ENCODE measurements around the gene MYOM3.

DNA sequence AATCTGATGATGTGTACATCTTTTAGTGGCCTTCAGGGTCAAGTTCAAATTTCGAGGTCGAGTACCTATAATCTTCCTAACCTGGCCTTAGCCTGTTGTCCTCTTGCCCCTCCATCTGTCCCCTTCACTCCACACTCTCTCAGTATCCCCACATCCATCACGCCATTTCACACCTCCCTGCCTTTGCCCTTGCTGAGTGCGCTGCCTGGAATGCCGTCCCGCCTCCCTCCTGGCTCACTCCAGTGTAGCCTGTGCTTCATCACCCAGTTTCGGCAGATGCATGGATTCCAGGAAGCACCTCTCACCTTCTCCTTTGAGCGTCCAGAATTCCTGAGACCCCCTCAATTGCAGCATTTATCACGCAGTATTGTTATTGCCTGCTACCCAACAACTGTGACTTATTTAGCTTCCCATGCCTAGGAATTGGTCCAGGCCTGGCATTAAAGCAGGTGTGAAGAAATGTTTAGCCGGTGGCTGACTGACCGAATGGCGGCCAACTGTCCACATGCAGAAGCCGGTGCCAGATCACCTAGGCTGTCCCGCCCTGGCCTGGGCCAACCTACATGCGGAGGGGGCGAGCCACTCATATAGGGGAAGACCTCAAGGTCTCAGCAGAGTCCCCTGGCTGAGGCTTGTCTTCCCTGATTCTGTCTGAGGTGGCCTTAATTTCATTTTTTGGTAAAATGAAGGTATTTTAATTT is 34.5 kb downstream of the MYOM3 start:
- no peak for TF ChIP-seq ZNF331 (CRISPR knock-in tag; IDR thresholded peaks at IDR 0.05)
- TF ChIP-seq KDM5A (IDR thresholded peaks at IDR 0.05; ENCODE audit: borderline replicate concordance, low read length), result no peak
- no peak for TF ChIP-seq MTF1 (CRISPR knock-in tag; IDR thresholded peaks at IDR 0.05)
- TF ChIP-seq MYC (CRISPR knock-in tag; IDR thresholded peaks at IDR 0.05; ENCODE audit: borderline replicate concordance), result no peak
- no peak for TF ChIP-seq EP300 (IDR thresholded peaks at IDR 0.05; ENCODE audit: low read depth in 2 of 2, low read length in 2 of 2)
- TF ChIP-seq EP300 (CRISPR knock-in tag; IDR thresholded peaks at IDR 0.05; ENCODE audit: borderline replicate concordance), result no peak
- TF ChIP-seq ZNF329 (CRISPR knock-in tag; IDR thresholded peaks at IDR 0.05; ENCODE audit: low read depth), result no peak
- TF ChIP-seq ZNF660 (CRISPR knock-in tag; IDR thresholded peaks at IDR 0.05; ENCODE audit: borderline replicate concordance, low read depth), result no peak
- no peak for TF ChIP-seq ZNF772 (CRISPR knock-in tag; IDR thresholded peaks at IDR 0.05)
- no peak for TF ChIP-seq CREM (IDR thresholded peaks at IDR 0.05)
- no peak for TF ChIP-seq CREM (CRISPR knock-in tag; IDR thresholded peaks at IDR 0.05)
- TF ChIP-seq, protein P1, sequence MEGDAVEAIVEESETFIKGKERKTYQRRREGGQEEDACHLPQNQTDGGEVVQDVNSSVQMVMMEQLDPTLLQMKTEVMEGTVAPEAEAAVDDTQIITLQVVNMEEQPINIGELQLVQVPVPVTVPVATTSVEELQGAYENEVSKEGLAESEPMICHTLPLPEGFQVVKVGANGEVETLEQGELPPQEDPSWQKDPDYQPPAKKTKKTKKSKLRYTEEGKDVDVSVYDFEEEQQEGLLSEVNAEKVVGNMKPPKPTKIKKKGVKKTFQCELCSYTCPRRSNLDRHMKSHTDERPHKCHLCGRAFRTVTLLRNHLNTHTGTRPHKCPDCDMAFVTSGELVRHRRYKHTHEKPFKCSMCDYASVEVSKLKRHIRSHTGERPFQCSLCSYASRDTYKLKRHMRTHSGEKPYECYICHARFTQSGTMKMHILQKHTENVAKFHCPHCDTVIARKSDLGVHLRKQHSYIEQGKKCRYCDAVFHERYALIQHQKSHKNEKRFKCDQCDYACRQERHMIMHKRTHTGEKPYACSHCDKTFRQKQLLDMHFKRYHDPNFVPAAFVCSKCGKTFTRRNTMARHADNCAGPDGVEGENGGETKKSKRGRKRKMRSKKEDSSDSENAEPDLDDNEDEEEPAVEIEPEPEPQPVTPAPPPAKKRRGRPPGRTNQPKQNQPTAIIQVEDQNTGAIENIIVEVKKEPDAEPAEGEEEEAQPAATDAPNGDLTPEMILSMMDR (CRISPR knock-in tag; IDR thresholded peaks at IDR 0.05), result no peak
- TF ChIP-seq, protein P2, sequence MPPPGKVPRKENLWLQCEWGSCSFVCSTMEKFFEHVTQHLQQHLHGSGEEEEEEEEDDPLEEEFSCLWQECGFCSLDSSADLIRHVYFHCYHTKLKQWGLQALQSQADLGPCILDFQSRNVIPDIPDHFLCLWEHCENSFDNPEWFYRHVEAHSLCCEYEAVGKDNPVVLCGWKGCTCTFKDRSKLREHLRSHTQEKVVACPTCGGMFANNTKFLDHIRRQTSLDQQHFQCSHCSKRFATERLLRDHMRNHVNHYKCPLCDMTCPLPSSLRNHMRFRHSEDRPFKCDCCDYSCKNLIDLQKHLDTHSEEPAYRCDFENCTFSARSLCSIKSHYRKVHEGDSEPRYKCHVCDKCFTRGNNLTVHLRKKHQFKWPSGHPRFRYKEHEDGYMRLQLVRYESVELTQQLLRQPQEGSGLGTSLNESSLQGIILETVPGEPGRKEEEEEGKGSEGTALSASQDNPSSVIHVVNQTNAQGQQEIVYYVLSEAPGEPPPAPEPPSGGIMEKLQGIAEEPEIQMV (CRISPR knock-in tag; IDR thresholded peaks at IDR 0.05; ENCODE audit: low read depth), result no peak
- TF ChIP-seq, protein P3, sequence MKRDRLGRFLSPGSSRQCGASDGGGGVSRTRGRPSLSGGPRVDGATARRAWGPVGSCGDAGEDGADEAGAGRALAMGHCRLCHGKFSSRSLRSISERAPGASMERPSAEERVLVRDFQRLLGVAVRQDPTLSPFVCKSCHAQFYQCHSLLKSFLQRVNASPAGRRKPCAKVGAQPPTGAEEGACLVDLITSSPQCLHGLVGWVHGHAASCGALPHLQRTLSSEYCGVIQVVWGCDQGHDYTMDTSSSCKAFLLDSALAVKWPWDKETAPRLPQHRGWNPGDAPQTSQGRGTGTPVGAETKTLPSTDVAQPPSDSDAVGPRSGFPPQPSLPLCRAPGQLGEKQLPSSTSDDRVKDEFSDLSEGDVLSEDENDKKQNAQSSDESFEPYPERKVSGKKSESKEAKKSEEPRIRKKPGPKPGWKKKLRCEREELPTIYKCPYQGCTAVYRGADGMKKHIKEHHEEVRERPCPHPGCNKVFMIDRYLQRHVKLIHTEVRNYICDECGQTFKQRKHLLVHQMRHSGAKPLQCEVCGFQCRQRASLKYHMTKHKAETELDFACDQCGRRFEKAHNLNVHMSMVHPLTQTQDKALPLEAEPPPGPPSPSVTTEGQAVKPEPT (CRISPR knock-in tag; IDR thresholded peaks at IDR 0.05; ENCODE audit: low read depth), result no peak
- no peak for TF ChIP-seq ZBTB7A (CRISPR knock-in tag; IDR thresholded peaks at IDR 0.05)

Measured in HepG2 (cell line).